Femur (tissue), 1 donor: ENCODE data around the gene HECW1.
"Not testable (repeated sequence)": the region's sequence is repeated elsewhere in the genome, so short reads cannot be mapped to it uniquely, and the experiment has no call there.

Experiments used
- DNase-seq: peaks from one replicate; pipeline ENCODE4 v3.0.0-alpha.2; 2017

Gene HECW1

DNA sequence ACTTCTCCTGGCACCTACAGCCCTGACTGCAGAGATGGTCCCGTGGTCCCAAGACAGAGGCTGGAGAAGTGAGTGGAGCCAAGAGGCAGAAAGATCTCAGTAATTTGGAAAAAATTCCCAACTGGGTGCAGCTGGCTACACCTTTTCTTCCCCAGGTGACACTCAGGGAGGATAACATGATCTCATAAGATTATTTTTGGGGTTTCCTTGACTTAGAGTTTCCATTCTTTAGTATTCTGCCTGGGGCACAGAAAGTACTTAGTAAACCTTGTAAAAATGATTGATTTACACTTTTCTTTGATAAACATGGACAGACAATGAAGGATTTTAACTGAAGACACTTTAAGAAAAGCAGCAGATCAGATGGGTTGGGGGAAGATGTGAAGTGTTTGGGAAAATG is 38.6 kb downstream of the HECW1 start:
- no peak for DNase-seq

GRCh38 chr7:43152696-43153095 is 40.2 kb downstream of the HECW1 start:
- DNase-seq, result no peak

GRCh38 chr7:43155636-43156035 is 43.2 kb downstream of the HECW1 start:
- DNase-seq, result no peak

DNA sequence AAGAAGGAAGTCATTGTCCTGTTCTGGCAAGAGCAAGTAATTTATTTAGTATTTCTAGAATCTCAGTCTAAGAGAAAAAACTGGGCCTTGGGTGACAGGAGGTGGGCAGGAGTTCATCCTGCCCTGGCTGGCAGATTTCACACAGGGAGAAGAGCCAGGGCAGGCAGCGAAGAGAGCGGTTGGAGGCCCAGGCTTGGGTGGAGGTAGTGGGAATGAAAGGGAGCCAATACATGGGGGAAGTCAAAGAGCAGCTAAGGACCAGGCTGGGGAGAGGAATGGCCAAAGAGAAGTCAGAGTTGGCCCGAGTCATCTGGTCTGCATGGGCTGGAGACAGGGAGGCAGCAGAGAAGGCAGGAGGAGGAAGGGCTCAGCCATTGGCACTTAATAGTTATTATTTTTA is 51.4 kb downstream of the HECW1 start:
- no peak for DNase-seq

DNA sequence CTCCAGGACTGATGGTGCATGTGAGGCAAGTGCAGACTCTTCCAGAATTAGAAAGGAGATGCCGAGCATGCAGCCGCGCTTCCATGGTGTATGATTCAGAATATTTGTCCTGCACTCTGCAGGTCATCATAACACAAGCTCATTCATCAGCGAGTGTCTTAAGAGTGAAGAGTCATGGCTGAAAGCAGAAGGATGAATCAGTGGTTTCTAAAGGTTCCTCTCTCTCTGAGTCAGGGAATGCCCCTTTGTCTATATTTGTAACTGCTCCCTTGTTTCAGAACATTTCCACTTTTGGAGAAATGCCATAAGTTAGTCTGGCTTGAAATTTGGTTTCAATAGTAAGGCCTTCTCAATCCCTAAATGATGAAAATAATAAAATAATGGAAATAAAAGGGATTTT is 52.3 kb downstream of the HECW1 start:
- DNase-seq, result no peak

- DNase-seq, result no peak
Measured at GRCh38 chr7:43166686-43167085, 54.2 kb downstream of the HECW1 start.

DNA sequence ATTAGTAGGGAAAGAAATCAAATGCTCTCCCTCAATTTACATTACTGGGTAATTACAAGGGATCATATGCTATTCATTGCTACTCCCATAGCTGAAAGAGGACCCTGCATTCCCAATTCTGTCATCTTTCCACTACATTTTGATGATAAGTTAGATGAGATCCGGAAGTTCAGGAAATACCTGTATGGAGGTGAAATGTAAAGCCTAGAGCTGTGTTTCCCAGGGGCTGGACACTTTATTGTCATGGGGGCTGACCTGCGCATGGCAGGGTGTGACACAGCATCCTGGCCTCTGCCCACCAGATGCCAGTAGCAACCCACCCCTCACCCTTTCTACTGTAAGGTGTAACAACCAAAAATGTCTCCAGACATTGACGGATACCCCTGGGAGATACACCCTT is 56.6 kb downstream of the HECW1 start:
- no peak for DNase-seq

DNA sequence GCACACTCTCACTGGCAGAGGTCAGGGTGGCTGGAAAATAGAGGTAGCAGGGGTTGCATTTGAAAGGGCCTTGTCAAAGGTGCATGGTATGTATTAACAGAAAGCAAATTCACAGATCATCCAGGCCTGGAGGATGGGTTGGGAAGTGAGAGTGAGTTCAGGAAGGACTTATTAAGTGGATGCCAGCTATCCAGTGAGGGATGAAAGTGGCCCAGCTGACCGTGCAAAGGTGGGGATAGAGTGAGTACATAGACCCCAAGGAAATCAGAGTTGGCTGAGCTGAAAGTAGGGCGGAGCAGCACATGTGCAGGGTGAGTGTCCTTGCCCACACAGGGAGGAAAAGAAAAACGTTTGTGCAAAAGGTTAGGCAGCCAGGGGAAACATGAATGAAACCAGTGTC is 58.1 kb downstream of the HECW1 start:
- DNase-seq, result no peak

GRCh38 chr7:43175570-43176200 is 63.2 kb downstream of the HECW1 start:
- DNase-seq, result no peak

- DNase-seq, result no peak
Measured at GRCh38 chr7:43179393-43179792, 66.9 kb downstream of the HECW1 start.

GRCh38 chr7:43192806-43193460 is 80.5 kb downstream of the HECW1 start:
- no peak for DNase-seq

DNA sequence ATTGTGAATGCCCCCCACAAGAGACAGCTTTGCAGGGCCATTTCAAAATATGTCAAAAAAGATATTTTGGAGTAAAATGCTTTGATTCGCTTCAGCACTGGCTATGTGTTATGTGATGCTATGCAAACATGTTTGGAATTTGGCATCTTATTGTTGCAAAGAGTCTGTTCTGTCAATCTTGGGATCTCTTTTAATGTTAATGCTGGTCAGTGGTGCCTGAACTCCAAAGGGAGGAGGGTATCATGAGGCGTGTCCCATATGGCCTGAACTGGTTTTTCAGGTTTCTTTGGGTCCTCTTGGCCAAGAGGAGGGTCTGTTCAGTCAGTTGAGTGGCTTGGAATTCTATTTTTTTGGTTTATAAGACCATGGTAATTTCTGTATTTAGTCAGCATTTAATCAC is 81.4 kb downstream of the HECW1 start:
- DNase-seq, result no peak

GRCh38 chr7:43195256-43195655 is 82.8 kb downstream of the HECW1 start:
- no peak for DNase-seq

GRCh38 chr7:43195768-43196167 is 83.3 kb downstream of the HECW1 start:
- DNase-seq, result no peak

GRCh38 chr7:43196379-43196778 is 83.9 kb downstream of the HECW1 start:
- DNase-seq, result no peak

DNA sequence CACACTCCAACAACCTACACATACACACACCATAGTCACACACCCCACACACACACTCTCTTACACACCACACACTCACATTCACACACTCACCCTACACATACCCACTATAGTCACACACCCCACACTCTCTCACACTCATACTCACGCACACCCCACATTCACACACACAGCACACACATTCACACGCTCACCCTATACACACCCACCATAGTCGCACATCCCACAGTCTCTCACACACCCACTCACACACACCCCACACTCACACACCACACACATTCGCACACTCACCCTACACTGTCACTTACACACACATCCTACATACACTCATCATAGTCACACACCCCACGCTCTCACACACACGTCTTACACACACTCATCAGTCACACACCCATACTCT is 85.6 kb downstream of the HECW1 start:
- DNase-seq, result no peak

GRCh38 chr7:43198599-43199090 is 86.2 kb downstream of the HECW1 start:
- DNase-seq, result no peak

DNA sequence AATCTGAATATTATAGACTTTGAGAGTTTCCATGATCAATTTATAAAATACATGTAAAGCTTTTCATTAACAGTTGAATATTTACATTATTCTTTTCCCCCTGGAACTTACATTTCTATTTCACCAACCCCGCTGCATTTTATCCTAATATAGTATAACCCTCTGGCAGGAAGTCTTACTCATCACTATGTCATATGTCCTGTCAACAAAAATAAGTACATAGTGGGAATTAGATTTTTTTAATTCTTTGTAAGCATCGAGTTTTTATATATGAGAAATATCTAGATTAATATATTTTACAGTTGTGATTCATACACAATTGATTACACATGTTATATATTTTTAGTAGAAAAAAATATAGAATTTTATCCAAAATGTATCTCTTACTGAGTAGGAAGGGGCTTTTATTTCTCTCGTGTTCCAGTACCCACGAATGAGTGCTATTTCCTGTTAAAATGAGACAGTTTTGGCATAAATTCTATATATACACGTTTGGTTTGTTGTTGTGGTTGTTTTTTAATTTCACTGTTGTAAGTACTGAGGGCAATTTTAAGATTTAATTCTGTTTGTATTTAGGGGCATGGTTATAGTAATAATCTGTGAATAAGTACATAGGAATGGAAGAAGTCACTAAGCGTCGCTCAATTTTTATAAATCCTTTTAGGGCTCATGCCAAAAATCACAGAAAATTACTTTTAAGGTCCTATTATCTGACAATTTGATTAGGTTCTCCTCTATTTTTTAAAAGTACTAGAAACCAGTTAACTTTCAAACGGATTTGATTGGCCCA is 87.1 kb downstream of the HECW1 start:
- no peak for DNase-seq

GRCh38 chr7:43201912-43202311 is 89.5 kb downstream of the HECW1 start:
- DNase-seq, result no peak

GRCh38 chr7:43204081-43204480 is 91.6 kb downstream of the HECW1 start:
- no peak for DNase-seq

DNA sequence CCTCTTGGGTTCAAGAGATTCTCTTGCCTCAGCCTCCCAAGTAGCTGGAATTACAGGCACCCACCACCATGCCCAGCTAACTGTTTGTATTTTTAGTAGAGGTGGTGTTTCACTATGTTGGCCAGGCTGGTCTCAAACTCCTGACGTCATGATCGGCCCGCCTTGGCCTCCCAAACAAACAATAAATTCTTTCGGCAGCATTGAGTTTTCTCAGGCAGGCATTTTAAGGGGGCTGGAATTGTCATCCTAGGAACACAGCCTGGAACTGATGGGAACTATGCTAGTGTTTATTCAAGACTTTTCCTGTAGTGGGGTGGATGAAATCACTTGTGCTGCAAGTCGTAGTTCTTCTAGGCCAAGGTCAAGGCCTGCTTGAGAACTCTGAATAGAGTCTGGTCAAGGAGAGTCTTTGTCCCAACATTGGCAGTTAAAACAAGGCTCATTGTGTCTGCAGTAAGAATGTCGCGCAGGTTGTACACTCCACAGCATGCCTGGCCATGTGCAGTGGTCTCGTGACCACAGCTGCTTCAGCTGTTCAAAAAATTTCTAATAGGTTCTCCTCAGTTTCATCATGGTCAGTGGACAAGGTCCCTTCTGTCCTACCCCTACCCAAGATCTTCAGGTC is 92.8 kb downstream of the HECW1 start:
- no peak for DNase-seq

DNA sequence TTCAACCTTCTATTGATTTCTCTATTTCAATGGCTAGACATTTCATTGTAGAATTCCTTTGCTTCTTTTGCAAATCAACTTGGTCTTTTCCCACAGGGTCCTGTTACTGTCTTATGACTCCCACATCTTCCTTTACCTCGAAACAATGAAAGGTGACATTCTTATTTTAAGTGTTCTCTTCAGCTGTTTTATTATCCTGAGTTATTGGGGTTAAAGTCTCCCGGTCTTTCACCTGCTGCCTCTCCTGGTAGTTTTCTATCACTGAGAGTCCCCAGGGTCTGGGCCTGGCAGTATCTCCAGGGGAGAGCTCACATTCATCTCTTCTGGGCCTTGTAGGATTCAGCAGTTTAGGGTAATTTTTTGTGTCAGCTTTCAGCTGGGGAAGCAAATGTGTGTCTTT is 95.8 kb downstream of the HECW1 start:
- DNase-seq, result no peak

- not testable (repeated sequence) for DNase-seq
Measured at GRCh38 chr7:43210539-43210938, 98.1 kb downstream of the HECW1 start.

- no peak for DNase-seq
Measured at GRCh38 chr7:43211286-43211685, 98.8 kb downstream of the HECW1 start.
